ENCODE measurements around the gene RASSF6. TPM values are rescaled to one million over a fixed set of nuclear protein-coding genes. Genes with fewer than 3 reads are reported as not detected.
"Not testable (repeated sequence)": the region's sequence is repeated elsewhere in the genome, so short reads cannot be mapped to it uniquely, and the experiment has no call there.

The RASSF6 gene
- total and polyA plus RNA-seq, 9 donors: 0.38 to 1.6 (median 0.97) TPM

DNA sequence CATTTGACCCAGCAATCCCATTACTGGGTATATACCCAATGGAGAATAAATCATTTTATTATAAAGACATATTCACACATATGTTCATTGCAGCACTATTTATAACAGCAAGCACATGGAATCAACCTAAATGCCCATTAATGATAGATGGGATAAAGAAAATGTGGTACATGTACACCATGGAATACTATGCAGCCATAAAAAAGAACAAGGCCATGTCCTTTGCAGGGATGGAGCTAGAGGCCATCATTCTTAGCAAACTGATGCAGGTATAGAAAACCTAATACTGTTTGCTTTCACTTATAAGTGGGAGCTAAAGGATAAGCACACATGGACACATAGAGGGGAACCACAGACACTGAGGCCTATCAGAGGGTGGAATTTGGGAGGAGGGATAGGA is 22.6 kb downstream of the RASSF6 start:
- intact Hi-C loops (cut with DNase I): no loop called here
- no peak for DNase-seq
- H3K27ac ChIP-seq: no peak overlapping the region
- no peak overlapping the region for H3K4me3 ChIP-seq
- H3K4me1 ChIP-seq (ENCODE audit: insufficient read depth): peaks cover 3% of the 10 kb centered on the region
- no peaks in the 10 kb centered on the region for H3K9me3 ChIP-seq
- TF ChIP-seq, protein P1, sequence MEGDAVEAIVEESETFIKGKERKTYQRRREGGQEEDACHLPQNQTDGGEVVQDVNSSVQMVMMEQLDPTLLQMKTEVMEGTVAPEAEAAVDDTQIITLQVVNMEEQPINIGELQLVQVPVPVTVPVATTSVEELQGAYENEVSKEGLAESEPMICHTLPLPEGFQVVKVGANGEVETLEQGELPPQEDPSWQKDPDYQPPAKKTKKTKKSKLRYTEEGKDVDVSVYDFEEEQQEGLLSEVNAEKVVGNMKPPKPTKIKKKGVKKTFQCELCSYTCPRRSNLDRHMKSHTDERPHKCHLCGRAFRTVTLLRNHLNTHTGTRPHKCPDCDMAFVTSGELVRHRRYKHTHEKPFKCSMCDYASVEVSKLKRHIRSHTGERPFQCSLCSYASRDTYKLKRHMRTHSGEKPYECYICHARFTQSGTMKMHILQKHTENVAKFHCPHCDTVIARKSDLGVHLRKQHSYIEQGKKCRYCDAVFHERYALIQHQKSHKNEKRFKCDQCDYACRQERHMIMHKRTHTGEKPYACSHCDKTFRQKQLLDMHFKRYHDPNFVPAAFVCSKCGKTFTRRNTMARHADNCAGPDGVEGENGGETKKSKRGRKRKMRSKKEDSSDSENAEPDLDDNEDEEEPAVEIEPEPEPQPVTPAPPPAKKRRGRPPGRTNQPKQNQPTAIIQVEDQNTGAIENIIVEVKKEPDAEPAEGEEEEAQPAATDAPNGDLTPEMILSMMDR (IDR thresholded peaks at IDR 0.05): no peak
- no peak for TF ChIP-seq EP300 (IDR thresholded peaks at IDR 0.05)
- no peaks in the 10 kb centered on the region for H3K27me3 ChIP-seq
- H3K36me3 ChIP-seq: no peaks in the 10 kb centered on the region

DNA sequence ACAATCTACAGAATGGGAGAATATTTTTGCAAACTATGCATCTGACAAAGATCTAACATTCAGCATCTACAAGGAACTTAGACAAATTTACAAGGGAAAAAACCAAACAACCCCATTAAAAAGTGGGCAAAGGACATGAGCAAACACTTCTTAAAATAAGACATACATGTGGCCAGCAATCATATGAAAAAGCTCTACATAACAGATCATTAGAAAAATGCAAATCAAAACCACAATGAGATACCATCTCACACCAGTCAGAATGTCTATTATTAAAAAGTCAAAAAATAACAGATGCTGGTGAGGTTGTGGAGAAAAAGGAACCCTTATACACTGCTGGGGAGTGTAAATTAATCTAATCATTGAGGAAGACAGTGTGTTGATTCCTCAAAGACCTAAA is 23.1 kb downstream of the RASSF6 start:
- H3K4me1 ChIP-seq (ENCODE audit: insufficient read depth); H3K36me3 ChIP-seq; H3K27me3 ChIP-seq; H3K4me3 ChIP-seq; H3K9me3 ChIP-seq; intact Hi-C loops (cut with DNase I); H3K27ac ChIP-seq; DNase-seq: not testable (repeated sequence)

DNA sequence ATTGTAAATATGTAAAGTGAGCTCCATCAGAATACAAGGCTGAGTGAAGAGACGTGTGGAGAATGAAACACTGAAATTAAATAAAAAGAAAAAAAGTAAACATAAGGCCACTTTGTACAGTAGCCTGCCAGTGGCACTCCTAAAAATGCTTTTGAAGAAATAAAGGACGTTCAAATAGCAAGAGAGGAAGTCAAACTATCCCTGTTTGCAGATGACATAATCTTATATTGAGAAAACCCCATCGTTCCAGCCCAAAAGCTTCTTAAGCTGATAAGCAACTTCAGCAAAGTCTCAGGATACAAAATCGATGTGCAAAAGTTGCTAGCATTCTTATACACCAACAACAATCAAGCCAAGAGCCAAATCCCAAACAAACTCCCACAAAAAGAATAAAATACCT is 24.2 kb downstream of the RASSF6 start:
- no peaks in the 10 kb centered on the region for H3K36me3 ChIP-seq
- TF ChIP-seq EP300 (IDR thresholded peaks at IDR 0.05): no peak
- no peak for TF ChIP-seq POLR2A (IDR thresholded peaks at IDR 0.05)
- TF ChIP-seq, protein P1 (IDR thresholded peaks at IDR 0.05): no peak
- H3K9me3 ChIP-seq: no peaks in the 10 kb centered on the region
- no peak overlapping the region for H3K4me3 ChIP-seq
- intact Hi-C loops (cut with DNase I): no loop called here
- H3K27ac ChIP-seq: no peak overlapping the region
- no peak for DNase-seq
- H3K27me3 ChIP-seq: no peaks in the 10 kb centered on the region
- peaks cover 3% of the 10 kb centered on the region for H3K4me1 ChIP-seq (ENCODE audit: insufficient read depth)
- 5 to 23% (median 5%) methylated on average over 4 of the region's 4 CpGs for WGBS, 3 donors

DNA sequence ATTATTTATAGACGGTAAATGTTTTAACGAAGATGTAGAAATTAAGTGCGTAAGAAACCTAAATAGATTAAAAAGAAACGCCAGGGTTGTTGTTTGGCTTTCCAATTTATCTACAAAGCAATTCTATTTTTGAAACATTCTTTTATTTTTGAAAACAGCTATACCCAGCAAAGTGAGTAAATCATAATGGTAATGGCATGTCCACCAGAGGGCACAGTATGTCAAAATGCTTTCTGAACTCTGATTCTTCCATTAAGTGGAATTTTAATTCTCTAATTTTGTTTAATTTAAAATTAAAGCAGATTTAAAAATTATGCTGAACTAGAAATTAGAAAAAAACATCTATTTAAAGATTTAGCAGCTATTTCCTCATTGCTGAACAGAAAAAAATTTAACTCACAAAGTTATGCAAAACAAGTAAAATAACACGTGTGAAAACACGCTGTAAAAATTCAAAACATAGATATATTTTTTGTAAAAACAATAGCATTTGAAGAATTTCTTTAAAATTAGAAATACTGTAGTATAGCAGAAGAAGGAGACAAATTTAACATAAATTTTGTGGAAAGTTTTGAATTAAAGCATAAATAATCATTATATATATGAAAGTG is 26.5 kb downstream of the RASSF6 start:
- no peak for TF ChIP-seq EP300 (IDR thresholded peaks at IDR 0.05)
- TF ChIP-seq, protein P1 (IDR thresholded peaks at IDR 0.05): no peak
- no peak for TF ChIP-seq POLR2A (IDR thresholded peaks at IDR 0.05)
- H3K4me3 ChIP-seq: no peak overlapping the region
- H3K4me1 ChIP-seq (ENCODE audit: insufficient read depth): peaks cover 3% of the 10 kb centered on the region
- no peak overlapping the region for H3K27ac ChIP-seq
- H3K36me3 ChIP-seq: no peaks in the 10 kb centered on the region
- WGBS, 3 donors: 6 to 33% (median 10%) methylated on average over 6 of the region's 6 CpGs
- intact Hi-C loops (cut with DNase I): loop anchor here in 1 of 4 donors (2.0 kb wide), 1 partner anchor 27 kb away; the partner anchor contains the start of gene RASSF6
- no peak for DNase-seq
- H3K9me3 ChIP-seq: no peaks in the 10 kb centered on the region
- H3K27me3 ChIP-seq: no peaks in the 10 kb centered on the region

DNA sequence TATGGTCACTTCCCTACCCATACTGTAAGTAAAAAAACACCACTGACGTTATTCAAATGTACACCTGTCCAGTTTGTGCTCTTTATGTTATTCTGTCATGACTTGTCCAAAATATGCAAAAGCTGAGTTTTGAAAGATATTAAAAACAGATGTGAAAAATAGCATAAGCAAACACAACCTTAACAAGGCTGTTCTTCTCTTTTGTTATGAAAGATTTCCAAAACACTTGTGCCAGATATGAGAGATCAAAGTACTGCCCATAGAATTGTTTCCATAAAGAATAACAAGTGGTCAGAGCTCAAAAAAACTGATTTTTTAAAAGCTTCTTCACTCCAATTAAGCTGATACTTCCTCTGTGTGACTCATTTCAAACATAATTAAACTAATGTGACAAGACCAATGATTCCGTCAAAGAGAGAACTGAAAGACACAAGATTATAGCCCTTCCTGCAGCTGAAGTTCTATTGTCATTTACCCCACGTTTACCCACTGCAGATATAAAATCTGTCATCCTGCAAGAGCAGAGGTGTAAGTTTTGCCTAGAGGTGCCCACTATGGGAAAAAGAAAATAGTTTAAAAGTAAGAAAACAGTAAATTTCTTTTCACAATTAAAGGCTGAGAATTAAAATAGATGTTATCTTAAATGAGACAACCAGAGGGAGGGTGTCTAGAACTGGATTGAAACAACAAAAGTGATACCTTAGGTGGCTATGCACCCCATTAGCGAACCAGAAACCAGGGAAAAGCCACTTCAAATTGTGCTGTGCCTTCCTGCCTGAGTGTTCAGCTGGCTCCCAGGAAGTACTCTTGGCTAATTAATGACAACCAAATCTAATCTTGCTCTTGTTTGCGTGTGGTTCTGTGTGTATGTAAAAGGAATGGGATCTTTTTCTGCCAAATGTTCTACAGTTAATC is 30.1 kb downstream of the RASSF6 start:
- TF ChIP-seq, protein P1 (IDR thresholded peaks at IDR 0.05): no peak
- TF ChIP-seq POLR2A (IDR thresholded peaks at IDR 0.05): no peak
- no peaks in the 10 kb centered on the region for H3K27me3 ChIP-seq
- no peaks in the 10 kb centered on the region for H3K36me3 ChIP-seq
- intact Hi-C loops (cut with DNase I): no loop called here
- no peak overlapping the region for H3K4me3 ChIP-seq
- no peaks in the 10 kb centered on the region for H3K9me3 ChIP-seq
- peaks cover 3% of the 10 kb centered on the region for H3K4me1 ChIP-seq (ENCODE audit: insufficient read depth)
- no peak for DNase-seq
- 28 to 33% (median 28%) methylated on average over 5 of the region's 5 CpGs for WGBS, 3 donors
- H3K27ac ChIP-seq: no peak overlapping the region
